HepG2 (cell line): ENCODE measurements around the gene TOB1. TPM values are rescaled to one million over a fixed set of nuclear protein-coding genes. Genes with fewer than 3 reads are reported as not detected.
A peak's percentile ranks its signal among the peaks of the same experiment; 100 is the strongest.

Experiments
- FOXP1 ChIP-seq, 2 experiments: fragments of 450-650 bp in 1 of 2; IDR thresholded peaks; 2 replicates each; pipeline ENCODE4 v1.6.1; 2017 to 2018; ENCODE audit warnings: antibody characterized with exemption in 1 of 2
- NFYC ChIP-seq: IDR thresholded peaks from 2 replicates; pipeline ENCODE4 v1.6.1; 2016; ENCODE audit warnings: missing genetic modification reagents, missing compliant biosample characterization
- PLRG1 ChIP-seq: fragments of 450-650 bp; conservative IDR thresholded peaks from 2 replicates; pipeline ENCODE4 v1.6.1; 2016
- SAFB2 ChIP-seq: sonication (generic); formaldehyde crosslinking; IDR thresholded peaks from 2 replicates; pipeline ENCODE4 v1.5.1; 2020; ENCODE audit warnings: missing genetic modification reagents, low read depth, mild to moderate bottlenecking, borderline replicate concordance
- TOE1 ChIP-seq: sonication (generic); formaldehyde crosslinking; IDR thresholded peaks from 2 replicates; pipeline ENCODE4 v1.4.0; 2020; ENCODE audit warnings: mild to moderate bottlenecking, missing genetic modification reagents
- ZNF331 ChIP-seq: sonication (generic); formaldehyde crosslinking; IDR thresholded peaks from 2 replicates; pipeline ENCODE4 v1.4.0; 2020; ENCODE audit warnings: missing genetic modification reagents
- ZNF543 ChIP-seq: sonication (generic); formaldehyde crosslinking; IDR thresholded peaks from 2 replicates; pipeline ENCODE4 v1.4.0; 2020; ENCODE audit warnings: mild to moderate bottlenecking, missing genetic modification reagents
- ZNF569 ChIP-seq: sonication (generic); formaldehyde crosslinking; IDR thresholded peaks from 2 replicates; pipeline ENCODE4 v1.5.0; 2020; ENCODE audit warnings: mild to moderate bottlenecking, missing genetic modification reagents, moderate library complexity, borderline replicate concordance
- ZNF672 ChIP-seq: sonication (generic); formaldehyde crosslinking; IDR thresholded peaks from 2 replicates; pipeline ENCODE4 v1.8.1; 2022; ENCODE audit warnings: missing genetic modification reagents
- ZNF781 ChIP-seq: sonication (generic); formaldehyde crosslinking; IDR thresholded peaks from 2 replicates; pipeline ENCODE4 v1.5.1; 2020; ENCODE audit warnings: borderline replicate concordance, mild to moderate bottlenecking, missing genetic modification reagents; ENCODE audit errors: not compliant biosample characterization
- polyA plus RNA-seq, 8 experiments: library from polyadenylated mRNA; depleted of rRNA in 3 of 8; stranded (reverse) in 7 of 8; unstranded in 1 of 8; fragments of >200 nt; fragmentation: Illumina TruSeq in 4 of 8; extraction: Trizol in 4 of 8; gene quantifications; 2 replicates each; pipeline versions ENCODE4 v1.2.1 to v1.2.3, GENCODE V29; 2011 to 2016; ENCODE audit warnings: low read depth in 4 of 8, missing spikeins in 1 of 8, mixed read lengths in 1 of 8; ENCODE audit not compliant: insufficient read depth in 1 of 8
- total RNA-seq, 5 experiments: library from RNA; depleted of rRNA; stranded (reverse); fragments of >200 nt; fragmentation: Illumina TruSeq; extraction: Trizol; gene quantifications; 2 replicates each; pipeline ENCODE4 v1.2.3, GENCODE V29; 2016; ENCODE audit warnings: low read depth in 1 of 5
- TF ChIP-seq, protein P1 (sequence below): sonication (generic); formaldehyde crosslinking; IDR thresholded peaks from 2 replicates; pipeline ENCODE4 v1.8.0; 2022; ENCODE audit warnings: mild to moderate bottlenecking, missing genetic modification reagents, moderate library complexity
- TF ChIP-seq, protein P2 (sequence below): sonication (generic); formaldehyde crosslinking; IDR thresholded peaks from 2 replicates; pipeline ENCODE4 v1.5.1; 2020; ENCODE audit warnings: mild to moderate bottlenecking, missing genetic modification reagents, borderline replicate concordance
- TF ChIP-seq, protein P3 (sequence below): sonication (generic); formaldehyde crosslinking; conservative IDR thresholded peaks from 2 replicates; pipeline ENCODE4 v1.4.0; 2020; ENCODE audit warnings: missing genetic modification reagents
- TF ChIP-seq, protein P4 (sequence below): sonication (generic); formaldehyde crosslinking; IDR thresholded peaks from 2 replicates; pipeline ENCODE4 v1.4.0; 2020; ENCODE audit warnings: missing genetic modification reagents, borderline replicate concordance

The TOB1 gene
- total and polyA plus RNA-seq, 2 of the 13 experiments (the other 11 are each of a cell fraction or from before 2014, with no cell fraction given): 21.9 to 57.7 TPM

DNA sequence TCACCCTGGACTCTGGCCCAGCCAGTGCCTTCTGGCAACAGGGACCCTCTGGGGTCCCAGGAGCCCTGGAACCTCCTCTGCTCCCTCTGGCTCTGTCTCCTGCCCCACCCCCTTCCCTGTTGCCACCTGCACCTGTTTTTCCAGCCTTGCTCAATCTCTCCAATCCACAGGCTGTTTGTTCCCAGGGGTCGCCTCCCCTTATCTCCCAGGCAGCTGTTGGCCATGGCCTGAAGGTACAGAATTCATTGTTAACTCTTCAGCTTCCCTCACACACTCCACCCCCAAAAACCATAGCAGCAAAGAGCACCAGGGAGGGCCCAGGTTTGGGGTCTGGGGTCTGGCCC is 39.3 kb upstream of the TOB1 start (continued):
- TF ChIP-seq SAFB2 (CRISPR knock-in tag) (no peak), ZNF569 (CRISPR knock-in tag) (no peak), FOXP1 (IDR thresholded peaks at IDR 0.05) (no peak), FOXP1 (CRISPR knock-in tag; IDR thresholded peaks at IDR 0.05) (peak; percentile 89), TOE1 (CRISPR knock-in tag) (no peak), ZNF331 (CRISPR knock-in tag) (peak; percentile 95), ZNF543 (CRISPR knock-in tag) (no peak; the same call in 1 of the 2 replicates), PLRG1 (no peak), ZNF781 (no peak), NFYC (peak; percentile 73), ZNF672 (CRISPR knock-in tag) (no peak)
- TF ChIP-seq, protein P1, sequence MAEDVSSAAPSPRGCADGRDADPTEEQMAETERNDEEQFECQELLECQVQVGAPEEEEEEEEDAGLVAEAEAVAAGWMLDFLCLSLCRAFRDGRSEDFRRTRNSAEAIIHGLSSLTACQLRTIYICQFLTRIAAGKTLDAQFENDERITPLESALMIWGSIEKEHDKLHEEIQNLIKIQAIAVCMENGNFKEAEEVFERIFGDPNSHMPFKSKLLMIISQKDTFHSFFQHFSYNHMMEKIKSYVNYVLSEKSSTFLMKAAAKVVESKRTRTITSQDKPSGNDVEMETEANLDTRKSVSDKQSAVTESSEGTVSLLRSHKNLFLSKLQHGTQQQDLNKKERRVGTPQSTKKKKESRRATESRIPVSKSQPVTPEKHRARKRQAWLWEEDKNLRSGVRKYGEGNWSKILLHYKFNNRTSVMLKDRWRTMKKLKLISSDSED (CRISPR knock-in tag): no peak
- TF ChIP-seq, protein P2, sequence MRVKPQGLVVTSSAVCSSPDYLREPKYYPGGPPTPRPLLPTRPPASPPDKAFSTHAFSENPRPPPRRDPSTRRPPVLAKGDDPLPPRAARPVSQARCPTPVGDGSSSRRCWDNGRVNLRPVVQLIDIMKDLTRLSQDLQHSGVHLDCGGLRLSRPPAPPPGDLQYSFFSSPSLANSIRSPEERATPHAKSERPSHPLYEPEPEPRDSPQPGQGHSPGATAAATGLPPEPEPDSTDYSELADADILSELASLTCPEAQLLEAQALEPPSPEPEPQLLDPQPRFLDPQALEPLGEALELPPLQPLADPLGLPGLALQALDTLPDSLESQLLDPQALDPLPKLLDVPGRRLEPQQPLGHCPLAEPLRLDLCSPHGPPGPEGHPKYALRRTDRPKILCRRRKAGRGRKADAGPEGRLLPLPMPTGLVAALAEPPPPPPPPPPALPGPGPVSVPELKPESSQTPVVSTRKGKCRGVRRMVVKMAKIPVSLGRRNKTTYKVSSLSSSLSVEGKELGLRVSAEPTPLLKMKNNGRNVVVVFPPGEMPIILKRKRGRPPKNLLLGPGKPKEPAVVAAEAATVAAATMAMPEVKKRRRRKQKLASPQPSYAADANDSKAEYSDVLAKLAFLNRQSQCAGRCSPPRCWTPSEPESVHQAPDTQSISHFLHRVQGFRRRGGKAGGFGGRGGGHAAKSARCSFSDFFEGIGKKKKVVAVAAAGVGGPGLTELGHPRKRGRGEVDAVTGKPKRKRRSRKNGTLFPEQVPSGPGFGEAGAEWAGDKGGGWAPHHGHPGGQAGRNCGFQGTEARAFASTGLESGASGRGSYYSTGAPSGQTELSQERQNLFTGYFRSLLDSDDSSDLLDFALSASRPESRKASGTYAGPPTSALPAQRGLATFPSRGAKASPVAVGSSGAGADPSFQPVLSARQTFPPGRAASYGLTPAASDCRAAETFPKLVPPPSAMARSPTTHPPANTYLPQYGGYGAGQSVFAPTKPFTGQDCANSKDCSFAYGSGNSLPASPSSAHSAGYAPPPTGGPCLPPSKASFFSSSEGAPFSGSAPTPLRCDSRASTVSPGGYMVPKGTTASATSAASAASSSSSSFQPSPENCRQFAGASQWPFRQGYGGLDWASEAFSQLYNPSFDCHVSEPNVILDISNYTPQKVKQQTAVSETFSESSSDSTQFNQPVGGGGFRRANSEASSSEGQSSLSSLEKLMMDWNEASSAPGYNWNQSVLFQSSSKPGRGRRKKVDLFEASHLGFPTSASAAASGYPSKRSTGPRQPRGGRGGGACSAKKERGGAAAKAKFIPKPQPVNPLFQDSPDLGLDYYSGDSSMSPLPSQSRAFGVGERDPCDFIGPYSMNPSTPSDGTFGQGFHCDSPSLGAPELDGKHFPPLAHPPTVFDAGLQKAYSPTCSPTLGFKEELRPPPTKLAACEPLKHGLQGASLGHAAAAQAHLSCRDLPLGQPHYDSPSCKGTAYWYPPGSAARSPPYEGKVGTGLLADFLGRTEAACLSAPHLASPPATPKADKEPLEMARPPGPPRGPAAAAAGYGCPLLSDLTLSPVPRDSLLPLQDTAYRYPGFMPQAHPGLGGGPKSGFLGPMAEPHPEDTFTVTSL: no peak
- TF ChIP-seq, protein P3, sequence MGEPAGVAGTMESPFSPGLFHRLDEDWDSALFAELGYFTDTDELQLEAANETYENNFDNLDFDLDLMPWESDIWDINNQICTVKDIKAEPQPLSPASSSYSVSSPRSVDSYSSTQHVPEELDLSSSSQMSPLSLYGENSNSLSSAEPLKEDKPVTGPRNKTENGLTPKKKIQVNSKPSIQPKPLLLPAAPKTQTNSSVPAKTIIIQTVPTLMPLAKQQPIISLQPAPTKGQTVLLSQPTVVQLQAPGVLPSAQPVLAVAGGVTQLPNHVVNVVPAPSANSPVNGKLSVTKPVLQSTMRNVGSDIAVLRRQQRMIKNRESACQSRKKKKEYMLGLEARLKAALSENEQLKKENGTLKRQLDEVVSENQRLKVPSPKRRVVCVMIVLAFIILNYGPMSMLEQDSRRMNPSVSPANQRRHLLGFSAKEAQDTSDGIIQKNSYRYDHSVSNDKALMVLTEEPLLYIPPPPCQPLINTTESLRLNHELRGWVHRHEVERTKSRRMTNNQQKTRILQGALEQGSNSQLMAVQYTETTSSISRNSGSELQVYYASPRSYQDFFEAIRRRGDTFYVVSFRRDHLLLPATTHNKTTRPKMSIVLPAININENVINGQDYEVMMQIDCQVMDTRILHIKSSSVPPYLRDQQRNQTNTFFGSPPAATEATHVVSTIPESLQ (CRISPR knock-in tag): no peak
- TF ChIP-seq, protein P4, sequence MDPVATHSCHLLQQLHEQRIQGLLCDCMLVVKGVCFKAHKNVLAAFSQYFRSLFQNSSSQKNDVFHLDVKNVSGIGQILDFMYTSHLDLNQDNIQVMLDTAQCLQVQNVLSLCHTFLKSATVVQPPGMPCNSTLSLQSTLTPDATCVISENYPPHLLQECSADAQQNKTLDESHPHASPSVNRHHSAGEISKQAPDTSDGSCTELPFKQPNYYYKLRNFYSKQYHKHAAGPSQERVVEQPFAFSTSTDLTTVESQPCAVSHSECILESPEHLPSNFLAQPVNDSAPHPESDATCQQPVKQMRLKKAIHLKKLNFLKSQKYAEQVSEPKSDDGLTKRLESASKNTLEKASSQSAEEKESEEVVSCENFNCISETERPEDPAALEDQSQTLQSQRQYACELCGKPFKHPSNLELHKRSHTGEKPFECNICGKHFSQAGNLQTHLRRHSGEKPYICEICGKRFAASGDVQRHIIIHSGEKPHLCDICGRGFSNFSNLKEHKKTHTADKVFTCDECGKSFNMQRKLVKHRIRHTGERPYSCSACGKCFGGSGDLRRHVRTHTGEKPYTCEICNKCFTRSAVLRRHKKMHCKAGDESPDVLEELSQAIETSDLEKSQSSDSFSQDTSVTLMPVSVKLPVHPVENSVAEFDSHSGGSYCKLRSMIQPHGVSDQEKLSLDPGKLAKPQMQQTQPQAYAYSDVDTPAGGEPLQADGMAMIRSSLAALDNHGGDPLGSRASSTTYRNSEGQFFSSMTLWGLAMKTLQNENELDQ (CRISPR knock-in tag): no peak
